ENCODE results near the gene HPGDS.
"Not testable (repeated sequence)": the region's sequence is repeated elsewhere in the genome, so short reads cannot be mapped to it uniquely, and the experiment has no call there.

Gene HPGDS

DNA sequence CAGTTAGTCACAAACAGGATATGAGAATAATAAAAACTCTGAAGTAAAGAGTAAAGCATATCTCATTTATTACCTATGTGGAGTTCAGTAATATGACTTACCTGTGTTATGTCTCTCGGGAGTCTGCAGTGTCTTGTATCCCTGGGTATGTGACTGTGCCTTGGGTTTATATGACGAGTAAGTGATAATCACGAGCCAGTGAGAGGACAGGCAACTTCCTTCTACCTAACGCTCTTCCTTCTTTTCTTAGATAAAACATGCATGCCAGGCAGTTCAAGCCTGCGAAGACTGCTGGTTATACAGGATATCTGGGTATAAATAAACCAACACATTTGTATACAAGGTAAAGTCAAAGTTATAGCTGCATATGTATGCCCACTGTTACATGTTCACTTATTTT, at the start of gene HPGDS:
TSS of gene HPGDS (minus strand) at position 143 of the 400 bp plus-strand sequence. CDS start 8,207 bp downstream, outside the sequence.
- Histone ChIP-seq H3K36me3 (ENCODE audit: insufficient read depth, low read length) (no peaks in the 10 kb centered on the region), H3K27me3 (ENCODE audit: insufficient read depth, low read length) (no peaks in the 10 kb centered on the region), H4K20me1 (ENCODE audit: insufficient read depth, low read length) (no peaks in the 10 kb centered on the region), H3K9me2 (ENCODE audit: low read depth, low read length) (no peaks in the 10 kb centered on the region), H3F3A (ENCODE audit: insufficient read depth, low read length) (no peaks in the 10 kb centered on the region), H3K27ac (ENCODE audit: low read depth, low read length, poor library complexity, severe bottlenecking) (no peak within 1 kb of the TSS), H3K9ac (ENCODE audit: low read length) (no peak within 1 kb of the TSS), H3K4me3 (ENCODE audit: low read depth, low read length, poor library complexity, severe bottlenecking) (no peak within 1 kb of the TSS), H3K4me1 (ENCODE audit: insufficient read depth, low read length, severe bottlenecking) (peaks cover 3% of the 10 kb centered on the region), H3K4me2 (ENCODE audit: low read length) (no peak within 1 kb of the TSS), H3K9me3 (ENCODE audit: low read length) (no peaks in the 10 kb centered on the region), H2AFZ (ENCODE audit: low read length) (no peak within 1 kb of the TSS), H3K79me2 (ENCODE audit: insufficient read depth, low read length) (no peaks in the 10 kb centered on the region)
- no peak for TF ChIP-seq CTCF (IDR thresholded peaks at IDR 0.05; ENCODE audit: low read length)
- no peak for TF ChIP-seq EZH2 (IDR thresholded peaks at IDR 0.05; ENCODE audit: borderline replicate concordance, low read length)

GRCh38 chr4:94390804-94391410, 48.3 kb upstream of the HPGDS start:
- H3K27me3 ChIP-seq (ENCODE audit: insufficient read depth, low read length): no peaks in the 10 kb centered on the region
- no peak overlapping the region for H3K4me2 ChIP-seq (ENCODE audit: low read length)
- no peaks in the 10 kb centered on the region for H3K4me1 ChIP-seq (ENCODE audit: insufficient read depth, low read length, severe bottlenecking)
- no peaks in the 10 kb centered on the region for H3K9me2 ChIP-seq (ENCODE audit: low read depth, low read length)
- H4K20me1 ChIP-seq (ENCODE audit: insufficient read depth, low read length): no peaks in the 10 kb centered on the region
- no peak overlapping the region for H3K4me3 ChIP-seq (ENCODE audit: low read depth, low read length, poor library complexity, severe bottlenecking)
- no peak for TF ChIP-seq EZH2 (IDR thresholded peaks at IDR 0.05; ENCODE audit: borderline replicate concordance, low read length)
- peak; percentile 60 for TF ChIP-seq CTCF (IDR thresholded peaks at IDR 0.05; ENCODE audit: low read length)
- H3K27ac ChIP-seq (ENCODE audit: low read depth, low read length, poor library complexity, severe bottlenecking): no peak overlapping the region
- no peak overlapping the region for H2AFZ ChIP-seq (ENCODE audit: low read length)
- H3K9me3 ChIP-seq (ENCODE audit: low read length): no peaks in the 10 kb centered on the region
- no peaks in the 10 kb centered on the region for H3F3A ChIP-seq (ENCODE audit: insufficient read depth, low read length)
- H3K9ac ChIP-seq (ENCODE audit: low read length): no peak overlapping the region
- H3K36me3 ChIP-seq (ENCODE audit: insufficient read depth, low read length): no peaks in the 10 kb centered on the region
- no peaks in the 10 kb centered on the region for H3K79me2 ChIP-seq (ENCODE audit: insufficient read depth, low read length)

DNA sequence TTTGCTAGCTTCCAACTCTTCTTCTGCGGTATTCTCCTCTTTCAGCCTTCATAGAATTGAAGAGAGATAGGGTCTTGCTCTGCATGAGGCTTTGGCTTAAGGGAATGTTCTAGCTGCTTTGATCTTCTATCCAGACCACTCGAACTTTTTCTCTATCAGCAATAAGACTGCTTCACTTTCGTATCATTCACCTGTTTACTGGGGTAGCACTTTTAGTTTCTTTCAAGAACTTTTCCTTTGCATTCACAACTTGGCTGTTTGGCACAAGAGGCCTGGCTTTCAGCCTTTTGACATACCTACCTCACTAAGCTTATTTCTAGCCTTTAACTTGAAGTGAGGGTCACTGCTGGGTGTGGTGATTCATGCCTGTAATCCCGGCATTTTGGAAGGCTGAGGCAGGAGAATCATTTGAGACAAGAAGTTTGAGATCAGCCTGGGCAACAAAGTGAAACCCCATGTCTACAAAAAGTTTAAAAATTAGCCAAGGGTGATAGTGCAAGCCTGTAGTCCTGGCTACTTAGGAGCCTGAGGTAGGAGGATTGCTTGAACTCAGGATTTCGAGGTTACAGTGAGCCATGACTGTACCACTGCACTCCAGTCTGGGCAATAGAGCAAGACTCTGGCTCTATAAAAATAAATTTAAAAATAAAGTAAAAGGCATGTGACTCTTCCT, 47.1 kb upstream of the HPGDS start:
- TF ChIP-seq CTCF (IDR thresholded peaks at IDR 0.05; ENCODE audit: low read length) (no peak), EZH2 (IDR thresholded peaks at IDR 0.05; ENCODE audit: borderline replicate concordance, low read length) (no peak)
- Histone ChIP-seq H4K20me1 (ENCODE audit: insufficient read depth, low read length) (no peaks in the 10 kb centered on the region), H3K27me3 (ENCODE audit: insufficient read depth, low read length) (no peaks in the 10 kb centered on the region), H3K27ac (ENCODE audit: low read depth, low read length, poor library complexity, severe bottlenecking) (no peak overlapping the region), H3K9me3 (ENCODE audit: low read length) (no peaks in the 10 kb centered on the region), H3K4me1 (ENCODE audit: insufficient read depth, low read length, severe bottlenecking) (no peaks in the 10 kb centered on the region), H3K9ac (ENCODE audit: low read length) (no peak overlapping the region), H3K9me2 (ENCODE audit: low read depth, low read length) (no peaks in the 10 kb centered on the region), H3K4me2 (ENCODE audit: low read length) (no peak overlapping the region), H3F3A (ENCODE audit: insufficient read depth, low read length) (no peaks in the 10 kb centered on the region), H2AFZ (ENCODE audit: low read length) (no peak overlapping the region), H3K4me3 (ENCODE audit: low read depth, low read length, poor library complexity, severe bottlenecking) (no peak overlapping the region), H3K79me2 (ENCODE audit: insufficient read depth, low read length) (no peaks in the 10 kb centered on the region), H3K36me3 (ENCODE audit: insufficient read depth, low read length) (no peaks in the 10 kb centered on the region)

GRCh38 chr4:94387965-94388364, 45.3 kb upstream of the HPGDS start:
- H3K27me3 ChIP-seq (ENCODE audit: insufficient read depth, low read length); H3K9me2 ChIP-seq (ENCODE audit: low read depth, low read length); H3K36me3 ChIP-seq (ENCODE audit: insufficient read depth, low read length); H3K27ac ChIP-seq (ENCODE audit: low read depth, low read length, poor library complexity, severe bottlenecking); H3K4me1 ChIP-seq (ENCODE audit: insufficient read depth, low read length, severe bottlenecking); H2AFZ ChIP-seq (ENCODE audit: low read length); H3K79me2 ChIP-seq (ENCODE audit: insufficient read depth, low read length); H4K20me1 ChIP-seq (ENCODE audit: insufficient read depth, low read length); H3K4me3 ChIP-seq (ENCODE audit: low read depth, low read length, poor library complexity, severe bottlenecking); H3K9me3 ChIP-seq (ENCODE audit: low read length); H3K9ac ChIP-seq (ENCODE audit: low read length); H3F3A ChIP-seq (ENCODE audit: insufficient read depth, low read length); H3K4me2 ChIP-seq (ENCODE audit: low read length): not testable (repeated sequence)

DNA sequence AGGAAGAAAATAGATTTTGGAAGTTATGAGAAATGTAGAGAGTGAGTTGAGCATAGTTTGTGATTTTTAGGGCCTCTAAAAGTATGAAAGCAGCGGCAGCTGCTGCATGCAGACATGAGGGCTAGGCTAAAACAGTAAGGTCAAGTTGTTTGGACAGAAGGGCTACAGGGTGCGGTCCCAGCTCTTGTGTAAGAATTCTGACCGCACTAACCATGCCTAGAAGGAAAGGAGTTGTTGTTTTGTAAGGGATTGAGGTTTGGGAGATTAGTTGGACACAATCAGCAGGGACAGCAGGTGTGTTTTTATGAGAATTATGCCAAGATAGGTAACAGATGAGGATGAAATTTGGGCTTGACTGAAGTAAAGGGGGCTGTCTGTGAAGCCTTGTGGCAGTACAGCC, 42.8 kb upstream of the HPGDS start:
- H3K4me1 ChIP-seq (ENCODE audit: insufficient read depth, low read length, severe bottlenecking); H3K36me3 ChIP-seq (ENCODE audit: insufficient read depth, low read length); H4K20me1 ChIP-seq (ENCODE audit: insufficient read depth, low read length); H3K4me2 ChIP-seq (ENCODE audit: low read length); H3K79me2 ChIP-seq (ENCODE audit: insufficient read depth, low read length); H3F3A ChIP-seq (ENCODE audit: insufficient read depth, low read length); H3K9me3 ChIP-seq (ENCODE audit: low read length); H3K27ac ChIP-seq (ENCODE audit: low read depth, low read length, poor library complexity, severe bottlenecking); H3K27me3 ChIP-seq (ENCODE audit: insufficient read depth, low read length); H3K9ac ChIP-seq (ENCODE audit: low read length); H3K4me3 ChIP-seq (ENCODE audit: low read depth, low read length, poor library complexity, severe bottlenecking); H3K9me2 ChIP-seq (ENCODE audit: low read depth, low read length); H2AFZ ChIP-seq (ENCODE audit: low read length): not testable (repeated sequence)
